NCI-H2171 treated with DMSO at 0.1 percent for 48 hours (cell line): Measurements from ENCODE around the gene KIF13A.
A peak's percentile ranks its signal among the peaks of the same experiment; 100 is the strongest.
"Not testable (repeated sequence)": the region's sequence is repeated elsewhere in the genome, so short reads cannot be mapped to it uniquely, and the experiment has no call there.

Experiments used
- DNase-seq: peaks from one replicate; lab custom pipeline; 2025; lab: John Stamatoyannopoulos, UW

Gene KIF13A

GRCh38 chr6:17998442-17998841, 11.0 kb upstream of the KIF13A start:
- DNase-seq = no peak

DNA sequence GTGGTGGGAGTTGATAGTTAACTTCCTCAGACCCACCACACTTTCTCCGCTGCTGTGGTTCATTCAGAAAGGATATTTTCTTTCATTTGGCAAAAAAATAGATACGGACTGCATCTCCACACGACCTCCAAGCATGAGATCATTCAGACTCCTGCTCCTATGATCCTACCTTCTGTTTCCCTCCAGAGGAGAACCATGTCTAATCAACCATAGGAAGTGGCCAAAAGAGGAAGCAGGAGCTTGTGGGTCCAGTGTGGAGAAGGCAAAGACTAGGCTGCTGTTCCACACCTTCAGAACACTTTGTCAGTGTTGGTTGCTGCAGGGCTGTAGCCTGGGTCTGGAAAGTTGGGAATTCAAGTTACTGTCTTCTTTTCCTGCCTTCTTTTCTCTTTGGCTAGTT, 10.6 kb upstream of the KIF13A start:
- no peak for DNase-seq

DNA sequence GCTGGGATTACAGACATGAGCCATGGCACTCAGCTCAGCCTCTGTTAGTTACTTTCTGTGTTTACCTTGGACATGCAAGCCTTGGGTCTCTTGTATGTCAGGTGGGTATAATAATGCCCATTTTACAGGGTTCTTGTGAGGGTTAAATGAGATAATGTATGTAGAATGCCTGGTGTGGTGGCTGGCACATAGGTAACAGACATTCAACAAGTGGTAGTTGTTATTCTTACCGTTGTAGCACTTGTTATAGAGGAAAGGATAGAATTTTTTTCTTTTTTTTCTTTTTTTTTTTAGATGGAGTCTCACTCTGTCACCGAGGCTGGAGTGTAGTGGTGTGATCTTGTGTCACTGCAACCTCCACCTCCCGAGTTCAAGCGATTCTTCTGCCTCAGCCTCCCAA, 8.0 kb upstream of the KIF13A start:
- no peak for DNase-seq

- DNase-seq = no peak
These were observed 6.6 kb upstream of the KIF13A start for GRCh38 chr6:17994019-17994418.

DNA sequence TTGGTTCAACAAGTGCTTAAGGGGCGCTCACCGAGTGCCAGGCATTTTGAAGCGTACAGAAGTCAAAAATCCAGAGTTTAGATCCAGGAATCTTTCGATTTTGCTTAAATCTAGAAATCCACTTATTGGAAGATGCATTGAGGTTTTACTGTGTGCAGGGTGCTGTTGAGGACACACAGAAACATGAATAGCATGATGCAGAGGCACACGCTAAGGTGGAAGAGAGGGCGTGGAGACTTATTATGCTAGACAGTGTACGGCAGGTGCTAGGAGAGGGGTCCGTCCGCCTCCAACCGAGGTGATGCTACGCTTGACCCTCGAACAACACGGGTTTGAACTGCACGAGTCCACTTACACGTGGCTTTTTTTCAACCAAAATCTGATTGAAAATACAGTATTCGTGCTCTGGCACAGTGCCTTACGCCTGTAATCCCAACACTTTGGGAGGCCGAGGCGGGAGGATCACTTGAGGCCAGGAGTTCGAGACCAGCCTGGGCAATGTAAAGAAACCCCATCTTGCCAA, 1.0 kb upstream of the KIF13A start:
- DNase-seq = no peak

DNA sequence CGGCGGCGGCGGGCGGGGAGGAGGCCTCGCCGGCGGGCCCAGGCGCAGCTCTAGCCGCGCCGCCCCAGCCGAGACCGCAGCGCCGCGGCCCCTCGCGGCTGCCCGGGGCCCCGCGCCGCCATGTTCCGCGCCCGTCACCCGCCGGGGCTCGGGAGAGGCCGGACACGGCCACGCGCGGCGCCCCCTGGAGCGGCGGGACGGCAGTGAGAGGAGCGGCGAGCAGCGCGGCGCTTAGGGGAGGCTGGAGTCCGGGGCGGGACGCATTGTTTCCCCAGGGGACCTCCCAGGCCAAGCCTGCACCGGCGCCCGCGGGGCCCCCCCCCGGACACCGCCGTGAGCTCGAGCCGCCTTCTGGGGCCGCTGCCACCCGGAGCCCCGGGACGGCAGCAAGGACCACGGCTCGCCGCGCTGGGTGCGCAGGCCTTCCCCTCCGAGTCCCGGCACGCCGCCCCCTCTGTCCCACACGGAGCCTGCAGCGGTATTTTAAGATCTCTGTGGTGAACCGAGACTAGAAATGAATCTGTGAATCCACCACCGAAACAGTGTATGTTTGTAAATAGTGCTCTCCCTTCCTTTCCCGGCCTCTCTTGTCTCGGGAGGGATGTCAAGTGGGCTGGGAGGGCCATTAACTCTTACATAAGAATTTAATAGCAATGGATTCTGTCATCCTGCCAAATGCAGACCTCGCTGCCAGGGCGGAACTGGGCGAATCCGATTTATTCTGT, 424 bp upstream of the KIF13A start:
- DNase-seq = peak; percentile 71

DNA sequence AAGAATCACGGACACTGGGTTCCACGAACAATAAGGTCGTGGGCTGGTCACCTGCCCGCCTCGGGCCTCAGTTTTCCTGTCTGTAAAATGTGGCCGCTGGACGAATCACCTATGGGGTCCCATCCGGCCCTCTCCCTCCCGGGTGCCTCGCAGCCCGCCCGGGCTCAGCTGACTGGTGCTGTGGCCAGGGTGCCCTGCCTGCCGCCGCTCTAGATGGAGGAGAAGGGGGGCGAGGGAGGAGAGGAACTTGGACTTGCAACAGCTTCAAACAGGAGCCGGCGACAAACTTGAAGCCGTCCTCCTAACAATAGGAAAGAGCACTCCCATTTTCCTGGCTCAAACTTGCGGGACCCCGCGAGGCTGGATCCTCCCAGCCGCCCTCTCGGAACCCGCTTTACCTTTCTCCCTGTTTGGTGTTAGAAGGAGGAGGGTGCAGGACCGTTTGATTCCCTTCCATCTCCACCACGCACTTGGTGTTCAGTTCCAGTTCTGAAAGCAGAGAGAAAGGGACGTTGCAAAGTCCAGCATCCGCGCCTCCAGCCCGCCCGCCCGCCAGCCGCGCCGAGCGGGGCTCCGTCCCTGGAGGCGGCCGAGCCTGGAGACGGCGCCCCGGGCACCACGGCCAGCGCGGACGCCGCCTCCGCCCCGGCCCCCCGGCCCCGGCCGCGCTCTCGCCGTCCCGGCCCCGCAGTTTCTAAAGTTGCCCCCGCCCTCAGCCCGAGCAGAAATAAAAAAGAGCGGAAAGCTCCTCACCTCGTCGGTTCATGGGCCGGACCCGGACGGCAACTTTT, 584 bp downstream of the KIF13A start:
- DNase-seq = peak; percentile 38

DNA sequence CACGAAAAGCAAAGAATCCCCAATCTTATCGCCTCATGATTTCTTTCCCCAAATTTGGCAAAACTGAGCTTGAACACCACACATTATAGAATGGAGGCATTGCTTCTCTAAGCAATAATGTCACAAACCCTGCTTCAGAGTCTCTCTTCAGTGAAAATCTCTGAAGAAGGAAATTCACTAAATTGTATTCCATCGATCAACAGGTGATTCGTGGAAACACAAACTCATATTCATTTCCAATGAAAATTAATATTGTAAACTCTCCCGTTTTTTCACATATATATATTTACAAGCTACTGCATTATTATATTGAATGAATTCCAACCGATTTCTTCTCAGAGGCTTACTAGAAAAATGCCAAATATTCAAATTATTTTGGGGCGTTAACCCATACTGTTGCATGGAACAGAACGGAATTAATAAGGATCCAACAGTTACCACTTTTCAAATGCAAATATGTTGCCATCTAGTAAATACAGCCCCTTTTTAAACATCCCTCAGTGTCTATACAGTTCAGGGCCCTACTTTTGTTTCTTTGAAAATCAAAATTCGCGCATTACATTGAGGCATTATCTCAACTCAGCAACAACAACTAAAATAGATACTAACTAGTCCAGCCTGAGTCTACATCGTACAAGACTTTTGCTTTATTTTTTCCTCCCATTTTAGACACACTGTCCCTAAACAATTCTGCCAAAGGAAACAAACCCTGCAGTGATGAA, 1.3 kb downstream of the KIF13A start:
- DNase-seq = no peak

GRCh38 chr6:17984812-17985670, 2.4 kb downstream of the KIF13A start:
- DNase-seq = peak; percentile 34

DNA sequence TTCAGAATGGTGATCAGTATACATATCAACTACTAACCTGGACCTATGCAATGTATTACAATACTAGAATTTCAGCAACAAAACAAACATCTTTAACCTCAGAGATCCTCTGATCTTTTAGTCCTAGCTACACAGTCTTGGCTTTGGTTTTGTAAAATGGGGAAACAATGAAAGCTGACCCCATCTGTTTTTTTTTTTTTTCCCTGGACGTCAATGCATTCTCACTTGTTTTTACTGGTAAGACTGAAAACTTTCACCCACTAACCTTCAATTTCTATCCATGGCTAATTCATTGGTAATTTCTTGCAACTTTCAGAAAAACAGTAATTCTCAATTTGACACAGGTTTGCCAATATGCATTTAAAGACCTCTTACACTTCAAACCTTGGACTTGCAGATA, 3.0 kb downstream of the KIF13A start:
- DNase-seq = no peak

DNA sequence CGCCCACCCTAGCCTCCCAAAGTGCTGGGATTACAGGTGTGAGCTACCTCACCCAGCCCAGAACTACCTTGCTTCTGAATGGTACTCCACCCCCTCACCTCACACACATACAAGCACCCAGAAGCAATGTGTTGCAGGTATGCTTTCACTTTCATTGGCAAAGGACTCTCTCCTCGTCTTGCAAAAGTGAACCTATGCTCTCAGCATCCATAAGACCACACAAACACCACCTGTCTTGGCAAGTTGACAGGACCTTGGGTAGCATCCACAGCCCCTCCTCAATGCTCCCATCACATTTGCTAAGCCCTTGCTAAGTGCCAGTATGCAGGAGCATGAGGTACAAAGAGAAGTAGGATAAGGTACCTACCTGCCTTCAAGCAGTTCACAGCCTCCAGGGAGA, 3.7 kb downstream of the KIF13A start:
- DNase-seq = peak; percentile 73

DNA sequence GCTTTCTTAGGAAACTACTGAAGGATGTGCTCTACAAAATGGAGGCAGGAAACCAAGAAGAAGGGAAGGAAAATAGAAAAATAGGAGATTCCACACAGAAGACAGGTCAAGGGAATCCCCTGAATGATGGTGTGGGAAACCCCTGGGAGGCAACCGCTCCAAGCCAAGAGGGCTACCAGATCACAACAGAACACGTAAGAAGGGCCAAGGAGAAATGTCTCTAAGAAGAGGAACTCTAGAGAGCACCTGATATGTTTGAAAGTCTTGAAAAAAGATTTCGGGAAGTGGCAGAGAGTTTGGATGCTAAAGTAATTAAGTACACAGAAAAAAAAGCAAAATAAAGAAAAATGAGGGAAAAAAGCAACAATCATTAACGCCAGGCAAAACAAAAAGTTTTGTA, 7.1 kb downstream of the KIF13A start:
- DNase-seq = no peak

DNA sequence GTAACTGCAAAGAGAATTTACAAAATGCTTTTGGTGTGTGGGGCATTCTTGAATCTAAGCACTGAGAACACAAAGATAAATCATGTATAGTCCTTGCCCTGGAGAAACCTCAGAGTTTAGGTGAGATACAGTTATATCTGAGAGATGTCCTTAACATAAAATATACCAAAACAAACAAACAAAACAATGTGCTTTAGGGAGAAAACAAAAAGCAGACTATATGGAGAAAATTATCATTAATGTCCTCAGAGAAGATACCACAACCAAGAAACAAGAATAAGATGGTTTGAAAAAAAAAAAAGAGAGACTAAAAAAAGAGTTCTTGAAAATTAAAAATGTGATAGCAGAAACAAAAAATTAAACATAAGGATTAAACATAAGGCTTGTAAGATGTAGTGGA, 8.0 kb downstream of the KIF13A start:
- no peak for DNase-seq

DNA sequence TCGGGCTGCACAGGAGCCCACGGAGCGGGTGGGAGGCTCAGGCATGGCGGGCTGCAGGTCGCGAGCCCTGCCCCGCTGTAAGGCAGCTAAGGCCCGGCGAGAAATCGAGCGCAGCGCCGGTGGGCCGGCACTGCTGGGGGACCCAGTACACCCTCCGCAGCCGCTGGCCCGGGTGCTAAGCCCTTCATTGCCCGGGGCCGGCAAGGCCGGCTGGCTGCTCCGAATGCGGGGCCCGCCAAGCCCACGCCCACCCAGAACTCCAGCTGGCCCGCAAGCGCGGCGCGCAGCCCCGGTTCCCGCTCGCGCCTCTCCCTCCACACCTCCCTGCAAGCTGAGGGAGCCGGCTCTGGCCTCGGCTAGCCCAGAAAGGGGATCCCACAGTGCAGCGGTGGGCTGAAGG, 11.2 kb downstream of the KIF13A start:
- not testable (repeated sequence) for DNase-seq

DNA sequence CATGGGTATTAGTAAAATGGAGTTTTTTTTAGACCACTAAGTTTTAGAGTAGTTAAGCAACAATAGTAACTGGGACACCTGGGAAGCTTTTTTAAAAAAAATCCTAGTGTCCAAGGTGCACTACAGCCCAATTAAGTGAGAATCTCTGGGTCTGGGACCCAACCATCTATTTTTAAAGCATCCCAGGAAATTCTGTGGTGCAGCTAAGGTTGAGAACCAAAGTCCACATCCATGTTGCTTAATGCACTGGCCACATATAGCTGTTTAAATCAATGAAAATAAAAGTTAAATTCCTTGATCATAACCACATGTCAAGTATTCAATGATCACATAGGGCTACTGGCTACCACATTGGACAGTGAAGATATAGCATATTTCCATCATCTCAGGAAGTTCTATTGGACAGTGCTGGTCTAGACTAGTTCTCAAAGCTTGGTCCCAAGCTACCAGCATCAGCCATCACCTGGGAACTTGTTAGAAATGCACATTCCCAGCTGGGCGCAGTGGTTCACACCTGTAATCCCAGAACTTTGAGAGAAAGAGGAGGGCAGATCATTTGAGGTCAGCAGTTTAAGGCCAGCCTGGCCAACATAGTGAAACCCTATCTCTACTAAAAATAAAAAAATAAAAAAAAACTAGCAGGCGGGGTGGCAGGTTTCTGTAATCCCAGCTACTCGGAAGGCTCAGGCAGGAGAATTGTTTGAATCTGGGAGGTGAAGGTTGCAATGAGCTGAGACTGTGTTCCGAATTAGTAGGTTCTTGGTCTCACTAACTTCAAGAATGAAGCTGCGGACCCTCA, 12.7 kb downstream of the KIF13A start:
- DNase-seq = no peak

DNA sequence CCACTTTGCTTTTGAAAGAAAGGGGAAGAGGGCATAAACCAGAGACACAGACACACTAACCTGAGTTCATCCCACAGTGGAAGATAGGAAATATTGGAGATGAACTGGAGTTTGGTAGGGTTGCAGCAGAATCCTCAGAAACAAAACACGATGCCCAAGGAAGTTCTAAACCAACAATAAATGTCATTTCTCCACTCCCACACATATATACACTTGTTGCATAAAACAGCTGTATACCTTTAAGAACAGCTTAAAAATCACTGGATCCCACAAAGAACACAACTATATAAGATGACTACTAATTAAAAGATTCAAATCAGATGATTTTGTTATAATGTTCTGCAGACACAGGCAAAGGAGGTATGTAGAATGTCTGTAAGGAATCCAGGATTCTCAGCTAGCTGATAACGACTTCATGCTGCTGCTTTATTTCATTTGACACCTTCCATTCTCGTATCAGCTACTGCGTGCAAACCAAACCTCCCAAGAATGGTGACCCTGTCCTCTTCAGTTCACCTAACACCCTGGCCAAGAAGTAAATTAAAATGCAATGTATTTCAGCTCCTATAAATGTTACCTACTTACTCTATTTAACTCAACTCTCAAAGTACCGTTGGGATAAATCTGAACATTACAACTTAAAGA, 14.3 kb downstream of the KIF13A start:
- no peak for DNase-seq

- no peak for DNase-seq
These were observed 15.1 kb downstream of the KIF13A start for GRCh38 chr6:17972074-17972952.

DNA sequence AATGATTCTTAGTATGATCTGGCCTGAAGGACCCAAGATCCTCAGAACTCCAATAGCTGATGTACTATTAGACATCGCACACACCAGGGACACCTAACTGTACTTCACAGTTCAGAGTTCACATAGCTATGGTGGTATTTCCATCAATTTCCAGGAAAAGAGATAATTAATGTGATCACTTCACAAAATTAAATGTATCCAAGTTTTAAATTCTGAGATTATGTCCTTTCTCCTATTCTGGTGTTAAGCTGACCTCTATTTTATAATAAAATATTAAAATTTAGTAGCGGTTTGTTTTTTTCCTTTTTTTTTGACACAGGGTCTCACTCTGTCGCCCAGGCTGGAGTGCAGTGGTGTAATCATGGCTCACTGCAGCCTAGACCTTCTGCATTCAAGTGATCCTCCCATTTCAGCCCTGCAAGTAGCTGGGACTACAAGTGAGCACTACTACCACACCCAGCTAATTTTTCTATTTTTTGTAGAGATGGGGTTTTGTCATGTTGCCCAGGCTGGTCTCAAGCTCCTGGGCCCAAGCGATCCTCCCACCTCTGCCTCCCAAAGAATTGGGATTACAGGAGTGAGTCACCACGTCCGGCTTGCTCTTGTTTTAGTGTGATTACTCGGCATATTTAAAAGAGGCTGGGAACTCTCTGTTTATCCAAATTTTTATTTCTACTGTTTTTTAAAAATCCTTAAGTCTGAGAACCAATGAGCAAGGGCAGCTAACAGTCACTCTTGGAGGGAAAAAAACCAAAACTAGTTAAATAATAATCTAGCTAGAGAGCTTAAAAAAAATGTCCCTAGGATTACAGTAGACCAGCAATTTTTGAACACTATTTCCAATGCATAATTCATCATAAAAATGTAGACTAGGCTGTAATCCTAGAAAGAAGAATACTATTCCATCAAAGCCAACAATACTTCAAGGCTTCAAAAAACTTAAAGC, 16.0 kb downstream of the KIF13A start:
- DNase-seq = no peak
